ENCODE data around the gene PHF8.

Gene PHF8

DNA sequence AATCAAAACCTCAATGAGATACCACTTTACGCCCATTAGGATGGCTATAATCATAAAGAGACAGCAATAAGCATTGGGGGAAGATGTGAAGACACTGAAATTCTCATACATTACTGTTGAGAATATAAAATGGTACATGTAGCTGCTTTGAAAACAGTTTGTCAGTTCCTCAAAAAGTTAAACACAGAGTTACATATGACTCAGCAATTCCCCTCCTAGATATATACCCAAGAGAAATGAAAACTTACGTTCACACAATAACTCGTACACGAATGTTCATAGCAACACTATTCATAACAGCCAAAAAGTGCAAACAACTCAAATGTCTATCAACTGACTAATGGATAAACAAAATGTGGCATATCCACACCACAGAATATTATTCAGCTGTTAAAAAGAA, 36.6 kb downstream of the PHF8 start:
- Histone ChIP-seq H3K27me3 (ENCODE audit: low read depth, low read length) (no peaks in the 10 kb centered on the region), H3K4me3 (ENCODE audit: low read length) (no peak overlapping the region), H3K36me3 (replicated peaks; ENCODE audit: low read depth, low read length) (peaks cover 15% of the 10 kb centered on the region), H2AFZ (ENCODE audit: low read depth, low read length) (no peak overlapping the region), H3K9me3 (ENCODE audit: insufficient read depth, low read length) (no peaks in the 10 kb centered on the region), H3K79me2 (ENCODE audit: low read length) (no peaks in the 10 kb centered on the region), H3K27ac (ENCODE audit: low read length) (peak overlapping the region; percentile 29), H3K9ac (ENCODE audit: low read length) (no peak overlapping the region), H3K4me2 (ENCODE audit: low read length) (peak overlapping the region; percentile 17; the same call in 1 of the 2 replicates), H4K20me1 (ENCODE audit: insufficient read depth, low read length) (no peaks in the 10 kb centered on the region), H3K4me1 (ENCODE audit: low read length) (peaks cover 11% of the 10 kb centered on the region)
- no peak for TF ChIP-seq EZH2phosphoT487 (IDR thresholded peaks at IDR 0.05; ENCODE audit: low read depth)
- TF ChIP-seq, protein P1, sequence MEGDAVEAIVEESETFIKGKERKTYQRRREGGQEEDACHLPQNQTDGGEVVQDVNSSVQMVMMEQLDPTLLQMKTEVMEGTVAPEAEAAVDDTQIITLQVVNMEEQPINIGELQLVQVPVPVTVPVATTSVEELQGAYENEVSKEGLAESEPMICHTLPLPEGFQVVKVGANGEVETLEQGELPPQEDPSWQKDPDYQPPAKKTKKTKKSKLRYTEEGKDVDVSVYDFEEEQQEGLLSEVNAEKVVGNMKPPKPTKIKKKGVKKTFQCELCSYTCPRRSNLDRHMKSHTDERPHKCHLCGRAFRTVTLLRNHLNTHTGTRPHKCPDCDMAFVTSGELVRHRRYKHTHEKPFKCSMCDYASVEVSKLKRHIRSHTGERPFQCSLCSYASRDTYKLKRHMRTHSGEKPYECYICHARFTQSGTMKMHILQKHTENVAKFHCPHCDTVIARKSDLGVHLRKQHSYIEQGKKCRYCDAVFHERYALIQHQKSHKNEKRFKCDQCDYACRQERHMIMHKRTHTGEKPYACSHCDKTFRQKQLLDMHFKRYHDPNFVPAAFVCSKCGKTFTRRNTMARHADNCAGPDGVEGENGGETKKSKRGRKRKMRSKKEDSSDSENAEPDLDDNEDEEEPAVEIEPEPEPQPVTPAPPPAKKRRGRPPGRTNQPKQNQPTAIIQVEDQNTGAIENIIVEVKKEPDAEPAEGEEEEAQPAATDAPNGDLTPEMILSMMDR (IDR thresholded peaks at IDR 0.05; ENCODE audit: low read depth, low read length) = no peak

DNA sequence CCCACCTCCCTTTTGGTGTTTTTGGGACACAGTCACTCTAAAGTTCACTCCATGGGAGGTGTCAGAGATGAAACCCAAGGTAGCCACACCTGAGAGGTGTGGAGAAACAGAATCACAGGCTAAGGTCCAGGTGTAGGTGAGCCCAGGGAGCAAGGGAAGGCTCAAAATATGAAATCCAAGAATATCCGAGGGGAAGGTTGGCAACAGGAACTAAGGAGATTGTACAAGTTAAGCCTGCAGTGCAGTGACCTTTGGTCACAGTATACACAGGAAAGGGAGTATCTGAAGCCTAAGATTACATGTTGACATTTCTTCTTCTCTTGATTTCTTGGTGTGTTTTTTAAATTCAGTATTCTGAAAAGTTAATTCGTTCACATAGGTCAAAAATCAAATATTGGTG, 46.5 kb downstream of the PHF8 start:
- Histone ChIP-seq H3K27me3 (ENCODE audit: low read depth, low read length) (no peaks in the 10 kb centered on the region), H3K9me3 (ENCODE audit: insufficient read depth, low read length) (no peaks in the 10 kb centered on the region), H3K4me1 (ENCODE audit: low read length) (no peaks in the 10 kb centered on the region), H3K4me3 (ENCODE audit: low read length) (no peak overlapping the region), H3K4me2 (ENCODE audit: low read length) (no peak overlapping the region), H4K20me1 (ENCODE audit: insufficient read depth, low read length) (no peaks in the 10 kb centered on the region), H2AFZ (ENCODE audit: low read depth, low read length) (no peak overlapping the region), H3K36me3 (replicated peaks; ENCODE audit: low read depth, low read length) (peaks cover 22% of the 10 kb centered on the region), H3K9ac (ENCODE audit: low read length) (no peak overlapping the region), H3K27ac (ENCODE audit: low read length) (no peak overlapping the region), H3K79me2 (ENCODE audit: low read length) (no peaks in the 10 kb centered on the region)
- TF ChIP-seq, protein P1 (IDR thresholded peaks at IDR 0.05; ENCODE audit: low read depth, low read length) = no peak
- TF ChIP-seq EZH2phosphoT487 (IDR thresholded peaks at IDR 0.05; ENCODE audit: low read depth) = no peak

DNA sequence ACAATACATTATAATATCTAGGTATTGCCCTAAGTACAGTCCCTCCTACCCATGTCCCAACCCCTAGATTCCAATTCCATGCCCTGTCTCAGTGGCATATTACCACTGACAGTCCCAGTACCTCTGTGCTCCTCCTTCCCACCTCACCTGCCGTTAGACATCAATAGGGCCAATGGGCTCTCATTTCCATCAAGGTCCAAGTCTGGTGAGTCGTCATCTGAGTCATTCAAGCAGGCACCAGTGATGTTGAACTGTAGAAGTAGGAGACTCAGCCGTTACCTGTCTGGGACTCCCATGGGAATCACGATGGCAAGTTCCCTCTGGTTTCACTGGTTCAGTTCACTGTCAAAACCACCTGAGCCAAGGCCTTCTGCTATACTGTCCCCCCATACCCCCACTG, 51.7 kb downstream of the PHF8 start:
- H3K4me3 ChIP-seq (ENCODE audit: low read length) = no peak overlapping the region
- H3K27ac ChIP-seq (ENCODE audit: low read length) = no peak overlapping the region
- no peaks in the 10 kb centered on the region for H3K27me3 ChIP-seq (ENCODE audit: low read depth, low read length)
- no peak overlapping the region for H2AFZ ChIP-seq (ENCODE audit: low read depth, low read length)
- peaks cover 16% of the 10 kb centered on the region for H3K36me3 ChIP-seq (replicated peaks; ENCODE audit: low read depth, low read length)
- no peaks in the 10 kb centered on the region for H4K20me1 ChIP-seq (ENCODE audit: insufficient read depth, low read length)
- no peak overlapping the region for H3K4me2 ChIP-seq (ENCODE audit: low read length)
- no peak for TF ChIP-seq EZH2phosphoT487 (IDR thresholded peaks at IDR 0.05; ENCODE audit: low read depth)
- no peak overlapping the region for H3K9ac ChIP-seq (ENCODE audit: low read length)
- no peaks in the 10 kb centered on the region for H3K79me2 ChIP-seq (ENCODE audit: low read length)
- no peaks in the 10 kb centered on the region for H3K9me3 ChIP-seq (ENCODE audit: insufficient read depth, low read length)
- H3K4me1 ChIP-seq (ENCODE audit: low read length) = no peaks in the 10 kb centered on the region

DNA sequence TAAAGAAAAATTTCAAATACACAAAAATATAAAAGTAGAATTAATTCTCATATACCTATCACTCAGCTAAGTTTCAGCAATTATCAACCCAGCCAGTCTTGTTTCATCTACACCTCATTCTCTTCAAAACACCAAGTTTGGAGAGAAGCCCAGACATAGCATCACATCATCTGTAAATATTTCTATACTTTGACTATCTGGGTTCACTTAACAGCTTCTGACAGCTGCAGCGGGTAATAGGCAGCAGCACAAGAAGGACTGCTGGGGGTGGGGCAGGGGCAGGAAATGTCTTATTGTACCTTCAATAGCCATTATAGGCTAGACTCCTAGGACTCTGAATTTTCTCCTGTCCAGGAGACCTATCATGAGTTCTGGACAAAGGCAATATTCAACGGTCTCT, 54.1 kb downstream of the PHF8 start:
- H3K27ac ChIP-seq (ENCODE audit: low read length) = no peak overlapping the region
- no peaks in the 10 kb centered on the region for H3K79me2 ChIP-seq (ENCODE audit: low read length)
- H3K4me2 ChIP-seq (ENCODE audit: low read length) = no peak overlapping the region
- no peaks in the 10 kb centered on the region for H4K20me1 ChIP-seq (ENCODE audit: insufficient read depth, low read length)
- H3K27me3 ChIP-seq (ENCODE audit: low read depth, low read length) = no peaks in the 10 kb centered on the region
- no peaks in the 10 kb centered on the region for H3K9me3 ChIP-seq (ENCODE audit: insufficient read depth, low read length)
- H3K4me1 ChIP-seq (ENCODE audit: low read length) = no peaks in the 10 kb centered on the region
- no peak overlapping the region for H3K9ac ChIP-seq (ENCODE audit: low read length)
- TF ChIP-seq EZH2phosphoT487 (IDR thresholded peaks at IDR 0.05; ENCODE audit: low read depth) = no peak
- TF ChIP-seq, protein P1 (IDR thresholded peaks at IDR 0.05; ENCODE audit: low read depth, low read length) = no peak
- peaks cover 19% of the 10 kb centered on the region for H3K36me3 ChIP-seq (replicated peaks; ENCODE audit: low read depth, low read length)
- H2AFZ ChIP-seq (ENCODE audit: low read depth, low read length) = no peak overlapping the region
- H3K4me3 ChIP-seq (ENCODE audit: low read length) = no peak overlapping the region

DNA sequence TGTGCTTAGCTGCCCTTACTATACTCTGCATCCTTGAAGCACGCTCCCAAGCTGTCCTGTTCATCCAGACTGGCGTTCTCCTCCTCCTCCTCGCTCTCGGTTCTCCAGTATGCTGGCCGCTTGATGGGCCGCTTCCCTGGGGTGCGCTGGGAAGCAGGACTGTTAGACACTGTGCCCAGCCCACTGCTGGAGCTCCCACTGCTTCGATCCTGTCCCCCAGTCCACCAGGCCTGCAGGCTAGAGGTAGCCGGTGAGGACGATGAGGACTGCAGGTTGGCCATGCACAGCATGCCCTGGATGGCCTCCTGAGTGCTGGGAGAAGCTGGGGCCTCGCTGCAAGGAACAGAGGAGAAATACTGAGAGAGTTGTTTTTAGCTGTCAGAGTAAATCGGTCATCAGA, 59.4 kb downstream of the PHF8 start:
- H3K27ac ChIP-seq (ENCODE audit: low read length) = no peak overlapping the region
- H4K20me1 ChIP-seq (ENCODE audit: insufficient read depth, low read length) = no peaks in the 10 kb centered on the region

More for the DNA sequence above, 59.4 kb downstream of the PHF8 start:
- no peak overlapping the region for H3K4me2 ChIP-seq (ENCODE audit: low read length)
- H3K4me1 ChIP-seq (ENCODE audit: low read length) = no peaks in the 10 kb centered on the region
- no peak overlapping the region for H3K9ac ChIP-seq (ENCODE audit: low read length)
- H3K36me3 ChIP-seq (replicated peaks; ENCODE audit: low read depth, low read length) = peaks cover 11% of the 10 kb centered on the region
- no peaks in the 10 kb centered on the region for H3K27me3 ChIP-seq (ENCODE audit: low read depth, low read length)
- H3K4me3 ChIP-seq (ENCODE audit: low read length) = no peak overlapping the region
- TF ChIP-seq, protein P1 (IDR thresholded peaks at IDR 0.05; ENCODE audit: low read depth, low read length) = no peak
- no peak for TF ChIP-seq EZH2phosphoT487 (IDR thresholded peaks at IDR 0.05; ENCODE audit: low read depth)
- H2AFZ ChIP-seq (ENCODE audit: low read depth, low read length) = no peak overlapping the region
- no peaks in the 10 kb centered on the region for H3K79me2 ChIP-seq (ENCODE audit: low read length)
- no peaks in the 10 kb centered on the region for H3K9me3 ChIP-seq (ENCODE audit: insufficient read depth, low read length)

Data from OCI-LY3 (cell line).